Endothelial cell of umbilical vein (primary cell): ENCODE data around the gene FBXL17. TPM values are rescaled to one million over a fixed set of nuclear protein-coding genes. Genes with fewer than 3 reads are reported as not detected.

Experiments
- BruUV-seq: library from RNA; stranded (reverse); fragments of 400-500 nt; replicated peaks from 2 replicates; lab custom pipeline; 2021; lab: Mats Ljungman, UMichigan
- CTCF ChIA-PET: fragments of 300-600, 350-600 bp; sonication (Branson Sonifier 250); formaldehyde crosslinking; loops from one replicate; lab custom pipeline; 2021; ENCODE audit warnings: antibody characterized with exemption, inconsistent platforms; lab: Charles Lee
- POLR2A ChIA-PET: fragments of 300-600, 350-600 bp; sonication (Branson Sonifier 250); formaldehyde crosslinking; loops from one replicate; lab custom pipeline; 2021; ENCODE audit warnings: antibody characterized with exemption, inconsistent platforms; lab: Charles Lee
- DNase-seq: peaks from one replicate; pipeline ENCODE4 v3.0.0-alpha.2; 2011; ENCODE audit warnings: low read depth, low spot score
- FAIRE-seq: peaks from 2 replicates; lab custom pipeline; 2011; peaks lifted over from hg19 to GRCh38; lab: Jason Lieb, UNC
- H2AFZ ChIP-seq: 2 replicates; pipeline ENCODE4 v1.6.0; 2012; ENCODE audit warnings: low read depth, low read length, control low read depth, inconsistent platforms
- H3K27ac ChIP-seq: 2 replicates; pipeline ENCODE4 v1.5.1; 2011; ENCODE audit warnings: low read depth, mild to moderate bottlenecking, control low read depth, low read length, moderate library complexity; ENCODE audit not compliant: insufficient read depth
- H3K27me3 ChIP-seq, 2 experiments: 2 replicates each; pipeline versions ENCODE4 v1.6.0 to v1.6.1; 2011; ENCODE audit warnings: low read length in 2 of 2, mixed read lengths in 1 of 2; ENCODE audit not compliant: control insufficient read depth in 2 of 2, insufficient read depth in 2 of 2
- H3K36me3 ChIP-seq, 2 experiments: 2 replicates in 1 of 2; 3 replicates in 1 of 2; pipeline ENCODE4 v1.5.1; 2011; ENCODE audit warnings: low read length in 2 of 2, mild to moderate bottlenecking in 1 of 2, moderate library complexity in 1 of 2; ENCODE audit not compliant: control insufficient read depth in 2 of 2, insufficient read depth in 2 of 2; ENCODE audit errors: extremely low read depth in 1 of 2
- H3K4me1 ChIP-seq: 3 replicates; pipeline ENCODE4 v1.5.1; 2011; ENCODE audit warnings: mild to moderate bottlenecking, low read length; ENCODE audit not compliant: control insufficient read depth, insufficient read depth; ENCODE audit errors: extremely low read depth
- H3K4me2 ChIP-seq: 2 replicates; pipeline ENCODE4 v1.6.1; 2011; ENCODE audit warnings: low read length, control low read depth, mixed read lengths; ENCODE audit not compliant: insufficient read depth
- H3K4me3 ChIP-seq, 3 experiments: fragments of 200-600 bp in 1 of 3; sonication (generic), shearing (Covaris generic) in 1 of 3; replicated peaks in 1 of 3; 2 replicates each; pipeline ENCODE4 v1.5.1; 2011 to 2016; ENCODE audit warnings: control low read depth in 3 of 3, low read length in 3 of 3, mild to moderate bottlenecking in 2 of 3, inconsistent platforms in 1 of 3, low read depth in 1 of 3, moderate library complexity in 1 of 3; ENCODE audit not compliant: insufficient read depth in 1 of 3
- H3K79me2 ChIP-seq: 2 replicates; pipeline ENCODE4 v1.6.0; 2012; ENCODE audit warnings: low read length, inconsistent platforms; ENCODE audit not compliant: control insufficient read depth, insufficient read depth
- H3K9ac ChIP-seq: replicated peaks from 2 replicates; pipeline ENCODE3; 2011; ENCODE audit warnings: low read length, control low read depth; ENCODE audit not compliant: insufficient read depth; ENCODE audit errors: extremely low read depth
- H3K9me1 ChIP-seq: replicated peaks from 3 replicates; pipeline ENCODE4 v1.6.0; 2011; ENCODE audit warnings: mild to moderate bottlenecking, low read length; ENCODE audit not compliant: control insufficient read depth, insufficient read depth; ENCODE audit errors: extremely low read depth
- H3K9me3 ChIP-seq: replicated peaks from 2 replicates; pipeline ENCODE4 v1.5.1; 2012; ENCODE audit warnings: low read length, inconsistent platforms; ENCODE audit not compliant: control insufficient read depth, insufficient read depth
- H4K20me1 ChIP-seq: replicated peaks from 2 replicates; pipeline ENCODE3; 2011; ENCODE audit warnings: mild to moderate bottlenecking, low read length; ENCODE audit not compliant: control insufficient read depth, insufficient read depth; ENCODE audit errors: extremely low read depth
- EZH2 ChIP-seq: IDR thresholded peaks from 2 replicates; pipeline ENCODE4 v1.6.1; 2012; ENCODE audit warnings: borderline replicate concordance, low read depth, mild to moderate bottlenecking, moderate library complexity, low read length, inconsistent platforms; ENCODE audit not compliant: severe bottlenecking
- JUN ChIP-seq: IDR thresholded peaks from 2 replicates; pipeline ENCODE4 v1.6.1; 2011; ENCODE audit warnings: borderline replicate concordance, low read depth; ENCODE audit not compliant: insufficient read length, insufficient read depth
- MAX ChIP-seq: IDR thresholded peaks from 2 replicates; pipeline ENCODE4 v1.6.1; 2011; ENCODE audit not compliant: insufficient read depth, insufficient read length
- MYC ChIP-seq: IDR thresholded peaks from one replicate; pipeline ENCODE4 v1.6.1; 2011; ENCODE audit warnings: mild to moderate bottlenecking, low read depth, low read length
- POLR2A ChIP-seq: IDR thresholded peaks from 2 replicates; pipeline ENCODE4 v1.6.1; 2012; ENCODE audit warnings: low read depth, mild to moderate bottlenecking, control low read depth, low read length
- POLR2AphosphoS5 ChIP-seq: IDR thresholded peaks from 2 replicates; pipeline ENCODE4 v1.6.1; 2012; ENCODE audit warnings: low read depth, mild to moderate bottlenecking, control low read depth, low read length, moderate library complexity; ENCODE audit not compliant: insufficient read depth
- dilution Hi-C: fragments of 300-500 bp; cut with MboI; formaldehyde crosslinking; loops from one replicate; pipeline ENCODE4 v1.15.0; 2019; ENCODE audit warnings: low sequenced_read_pairs; ENCODE audit not compliant: extremely low pct_ligation_motif_present
- intact Hi-C: fragments of 100-400 bp; cut with micrococcal nuclease; formaldehyde crosslinking; loops from one replicate; pipeline ENCODE4 v1.10.0; 2022
- polyA plus RNA-seq, 4 experiments: library from polyadenylated mRNA; depleted of rRNA in 3 of 4; stranded (reverse) in 3 of 4; unstranded in 1 of 4; fragments of >200 nt; gene quantifications; 2 replicates each; pipeline versions ENCODE4 v1.2.1 to v1.2.3, GENCODE V29; 2011 to 2012; ENCODE audit warnings: missing spikeins in 1 of 4
- total RNA-seq: library from RNA; stranded (reverse); gene quantifications from 2 replicates; pipeline ENCODE4 v1.2.3, GENCODE V29; 2021
- TF ChIP-seq, protein P1 (sequence below), 2 donors: IDR thresholded peaks; 1 replicate in 1 of 2; 2 replicates in 1 of 2; pipeline ENCODE4 v1.5.1; 2011; ENCODE audit warnings: low read length in 2 of 2, mild to moderate bottlenecking in 2 of 2, moderate library complexity in 2 of 2, control low read depth in 1 of 2, inconsistent platforms in 1 of 2, low read depth in 1 of 2; ENCODE audit not compliant: insufficient read depth in 1 of 2; ENCODE audit errors: extremely low read depth in 1 of 2

The FBXL17 gene
- total and polyA plus RNA-seq, 2 donors (not counting 3 experiments of a cell fraction or from before 2014, with no cell fraction given), result 2.7 to 8.8 TPM

- no peaks in the 10 kb centered on the region for H3K9me1 ChIP-seq
- no peak overlapping the region for H3K9ac ChIP-seq
- no peaks in the 10 kb centered on the region for H3K9me3 ChIP-seq
- H3K79me2 ChIP-seq, result no peaks in the 10 kb centered on the region
- H3K27ac ChIP-seq, result no peak overlapping the region
- BruUV-seq, result no TSS peak
- intact Hi-C loops, result no loop called here
- no peak overlapping the region for H3K4me3 ChIP-seq
- POLR2A ChIA-PET, result no interaction called here
- dilution Hi-C loops, result no loop called here
- H3K4me1 ChIP-seq, result no peaks in the 10 kb centered on the region
- H3K36me3 ChIP-seq, result no peaks in the 10 kb centered on the region
- DNase-seq, result no peak
- TF ChIP-seq POLR2AphosphoS5 (no peak), JUN (no peak), POLR2A (no peak), EZH2 (no peak), MYC (no peak), MAX (no peak)
- TF ChIP-seq, protein P1, sequence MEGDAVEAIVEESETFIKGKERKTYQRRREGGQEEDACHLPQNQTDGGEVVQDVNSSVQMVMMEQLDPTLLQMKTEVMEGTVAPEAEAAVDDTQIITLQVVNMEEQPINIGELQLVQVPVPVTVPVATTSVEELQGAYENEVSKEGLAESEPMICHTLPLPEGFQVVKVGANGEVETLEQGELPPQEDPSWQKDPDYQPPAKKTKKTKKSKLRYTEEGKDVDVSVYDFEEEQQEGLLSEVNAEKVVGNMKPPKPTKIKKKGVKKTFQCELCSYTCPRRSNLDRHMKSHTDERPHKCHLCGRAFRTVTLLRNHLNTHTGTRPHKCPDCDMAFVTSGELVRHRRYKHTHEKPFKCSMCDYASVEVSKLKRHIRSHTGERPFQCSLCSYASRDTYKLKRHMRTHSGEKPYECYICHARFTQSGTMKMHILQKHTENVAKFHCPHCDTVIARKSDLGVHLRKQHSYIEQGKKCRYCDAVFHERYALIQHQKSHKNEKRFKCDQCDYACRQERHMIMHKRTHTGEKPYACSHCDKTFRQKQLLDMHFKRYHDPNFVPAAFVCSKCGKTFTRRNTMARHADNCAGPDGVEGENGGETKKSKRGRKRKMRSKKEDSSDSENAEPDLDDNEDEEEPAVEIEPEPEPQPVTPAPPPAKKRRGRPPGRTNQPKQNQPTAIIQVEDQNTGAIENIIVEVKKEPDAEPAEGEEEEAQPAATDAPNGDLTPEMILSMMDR (IDR thresholded peaks at IDR 0.05; ENCODE audit: extremely low read depth in 1 of 2, insufficient read depth in 1 of 2, low read depth in 1 of 2, low read length in 2 of 2), result no peak
- no peaks in the 10 kb centered on the region for H4K20me1 ChIP-seq
- FAIRE-seq, result no peak
- H3K4me2 ChIP-seq, result no peak overlapping the region
- CTCF ChIA-PET, result interaction anchor here (1.3 kb wide), 1 partner anchor 14 kb away, joined by 3 read pairs; no protein-coding TSS in a partner anchor
- no peaks in the 10 kb centered on the region for H3K27me3 ChIP-seq
- H2AFZ ChIP-seq, result no peak overlapping the region
Observed at GRCh38 chr5:107832746-107833145, 549.2 kb downstream of the FBXL17 start.
